Measurements from ENCODE around the gene GPR171.

The GPR171 gene

DNA sequence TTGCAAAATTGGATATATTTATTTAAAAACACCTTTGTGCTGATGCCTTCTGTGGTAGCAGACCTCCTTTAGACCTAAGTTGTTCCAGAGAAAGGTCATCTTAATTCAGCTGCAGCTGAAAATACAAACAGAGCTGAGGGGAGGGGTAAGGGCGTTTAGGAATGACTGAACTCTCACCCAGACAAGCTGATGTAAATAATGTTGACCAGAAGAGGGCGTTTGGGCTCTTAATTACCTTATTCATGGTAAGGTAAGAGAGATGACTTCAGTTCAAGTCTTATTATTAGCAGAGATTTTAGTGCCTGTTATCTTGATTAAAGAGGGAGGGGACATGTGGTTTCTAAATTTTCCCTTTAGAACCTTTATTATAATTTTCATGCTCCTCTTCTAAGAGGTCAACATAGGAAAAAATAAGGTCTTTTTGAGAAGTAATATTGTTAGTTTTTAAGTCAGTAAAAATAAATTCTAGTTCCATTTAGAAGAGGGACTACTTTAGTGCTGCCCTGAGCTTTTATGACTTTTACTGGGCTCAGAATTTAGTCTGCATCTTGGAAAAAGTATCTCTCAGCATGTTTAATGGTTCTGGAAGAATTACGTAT, 46.3 kb downstream of the GPR171 start:
- H3K4me3 ChIP-seq (ENCODE audit: low read depth in 1 of 2, low read length in 1 of 2) = no peak overlapping the region
- TF ChIP-seq CTCF (IDR thresholded peaks at IDR 0.05) = no peak
- no peaks in the 10 kb centered on the region for H3K27me3 ChIP-seq
- no peak overlapping the region for H3K27ac ChIP-seq
- peaks cover 6% of the 10 kb centered on the region in 2 experiments for H3K4me1 ChIP-seq (ENCODE audit: control insufficient read depth in 1 of 2, insufficient read depth in 1 of 2, low read depth in 1 of 2, low read length in 1 of 2)
- H3K9me3 ChIP-seq = no peaks in the 10 kb centered on the region
- H3K36me3 ChIP-seq = no peaks in the 10 kb centered on the region

DNA sequence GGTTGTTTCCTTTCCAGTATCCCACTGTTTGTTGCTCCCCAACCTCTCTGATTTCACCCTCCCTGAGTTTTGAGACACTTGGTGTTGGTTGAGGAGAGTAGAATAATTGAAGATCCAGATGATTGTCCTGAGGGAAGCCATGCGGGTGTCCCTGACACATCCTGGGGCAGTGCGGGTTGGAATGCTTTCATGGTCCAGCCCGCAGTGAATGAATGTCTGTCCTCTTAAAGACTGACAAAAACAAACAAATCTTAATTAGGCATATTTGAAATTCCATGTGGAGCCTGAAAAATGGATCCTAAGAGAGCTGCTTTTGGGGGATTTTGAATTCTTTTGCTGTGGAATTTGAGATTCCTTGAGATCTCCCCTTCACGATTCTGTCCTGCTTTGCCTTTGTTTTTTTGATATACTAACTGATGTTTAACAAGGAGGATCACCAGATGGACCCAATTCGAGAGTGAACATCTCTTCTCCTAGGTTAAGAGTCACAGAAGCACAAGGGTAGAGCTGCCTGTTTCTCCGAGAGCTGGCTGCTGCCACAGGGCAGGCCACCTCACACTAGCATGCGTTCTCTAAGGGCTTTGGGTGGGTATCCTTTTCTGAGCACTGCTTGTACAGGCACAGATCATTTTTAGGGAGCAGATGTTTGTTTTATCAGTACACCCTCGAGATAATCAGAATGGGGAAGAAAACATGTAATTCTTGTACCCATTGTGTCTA, 47.4 kb downstream of the GPR171 start:
- H3K27ac ChIP-seq = no peak overlapping the region
- no peaks in the 10 kb centered on the region for H3K27me3 ChIP-seq
- no peaks in the 10 kb centered on the region for H3K9me3 ChIP-seq
- H3K4me1 ChIP-seq (ENCODE audit: control insufficient read depth in 1 of 2, insufficient read depth in 1 of 2, low read depth in 1 of 2, low read length in 1 of 2) = no peaks in the 10 kb centered on the region
- H3K36me3 ChIP-seq = no peaks in the 10 kb centered on the region
- no peak for TF ChIP-seq CTCF (IDR thresholded peaks at IDR 0.05)
- H3K4me3 ChIP-seq (ENCODE audit: low read depth in 1 of 2, low read length in 1 of 2) = no peak overlapping the region

GRCh38 chr3:151154566-151154965, 48.5 kb downstream of the GPR171 start:
- no peaks in the 10 kb centered on the region for H3K36me3 ChIP-seq
- no peaks in the 10 kb centered on the region for H3K4me1 ChIP-seq (ENCODE audit: control insufficient read depth in 1 of 2, insufficient read depth in 1 of 2, low read depth in 1 of 2, low read length in 1 of 2)
- H3K9me3 ChIP-seq = no peaks in the 10 kb centered on the region
- H3K4me3 ChIP-seq (ENCODE audit: low read depth in 1 of 2, low read length in 1 of 2) = no peak overlapping the region
- H3K27me3 ChIP-seq = no peaks in the 10 kb centered on the region
- no peak overlapping the region for H3K27ac ChIP-seq
- no peak for TF ChIP-seq CTCF (IDR thresholded peaks at IDR 0.05)

DNA sequence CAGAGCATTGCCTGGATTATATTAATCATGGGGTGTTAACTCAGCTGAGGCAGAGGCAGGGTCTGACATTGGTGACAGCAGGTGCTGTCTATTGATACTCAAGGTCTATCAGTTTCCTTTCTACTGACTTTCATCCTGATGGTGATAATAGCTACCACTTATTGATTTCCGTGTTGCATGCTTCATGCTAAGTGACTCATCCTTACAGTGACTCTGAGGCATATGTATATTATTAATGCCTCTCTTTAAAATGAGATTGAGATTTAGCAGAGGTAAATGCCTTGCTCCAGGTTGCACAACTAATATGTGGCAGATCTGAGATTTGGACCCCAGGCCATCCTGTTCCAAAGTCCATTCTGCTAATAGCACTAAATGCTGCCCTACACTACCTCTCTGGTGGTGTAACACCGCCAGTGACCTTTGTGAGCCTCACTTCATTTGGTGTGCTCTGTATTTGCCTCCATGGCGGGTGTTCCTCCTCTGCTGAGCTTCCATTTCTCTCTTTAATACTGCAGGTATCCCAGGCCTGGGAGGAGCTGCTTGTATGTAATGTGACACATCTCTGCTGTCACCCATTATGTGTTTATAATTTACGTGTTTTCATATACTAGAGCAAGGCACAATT, 50.4 kb downstream of the GPR171 start:
- no peak overlapping the region for H3K27ac ChIP-seq
- H3K36me3 ChIP-seq = no peaks in the 10 kb centered on the region
- no peaks in the 10 kb centered on the region for H3K27me3 ChIP-seq
- no peak overlapping the region for H3K4me3 ChIP-seq (ENCODE audit: low read depth in 1 of 2, low read length in 1 of 2)
- no peak for TF ChIP-seq CTCF (IDR thresholded peaks at IDR 0.05)
- H3K4me1 ChIP-seq (ENCODE audit: control insufficient read depth in 1 of 2, insufficient read depth in 1 of 2, low read depth in 1 of 2, low read length in 1 of 2) = no peaks in the 10 kb centered on the region
- no peaks in the 10 kb centered on the region for H3K9me3 ChIP-seq
